ENCODE data around the gene CNOT6.
"Not testable (repeated sequence)": the region's sequence is repeated elsewhere in the genome, so short reads cannot be mapped to it uniquely, and the experiment has no call there.

CNOT6 gene

GRCh38 chr5:180471866-180472265 is 22.3 kb upstream of the CNOT6 start:
- no peak for DNase-seq

GRCh38 chr5:180472269-180472668 is 21.9 kb upstream of the CNOT6 start:
- DNase-seq = no peak

- DNase-seq = not testable (repeated sequence)
These were observed 20.8 kb upstream of the CNOT6 start for GRCh38 chr5:180473386-180473785.

GRCh38 chr5:180474569-180474968 is 19.6 kb upstream of the CNOT6 start:
- no peak for DNase-seq

GRCh38 chr5:180475969-180476524 is 18.1 kb upstream of the CNOT6 start:
- DNase-seq = not testable (repeated sequence)

GRCh38 chr5:180484813-180485212 is 9.4 kb upstream of the CNOT6 start:
- DNase-seq = no peak

- no peak for DNase-seq
These were observed 7.5 kb upstream of the CNOT6 start for GRCh38 chr5:180486636-180487149.

- DNase-seq = no peak
These were observed 6.6 kb upstream of the CNOT6 start for GRCh38 chr5:180487556-180487955.

GRCh38 chr5:180491496-180491895 is 2.7 kb upstream of the CNOT6 start:
- no peak for DNase-seq

- no peak for DNase-seq
These were observed 1.8 kb upstream of the CNOT6 start for GRCh38 chr5:180492226-180492903.

GRCh38 chr5:180494510-180495181 is 467 bp downstream of the CNOT6 start:
- DNase-seq = peak; percentile 22 to 30

- no peak for DNase-seq
These were observed 1.1 kb downstream of the CNOT6 start for GRCh38 chr5:180495292-180495691.

- no peak for DNase-seq
These were observed 2.0 kb downstream of the CNOT6 start for GRCh38 chr5:180495991-180496741.

GRCh38 chr5:180496806-180497205 is 2.6 kb downstream of the CNOT6 start:
- not testable (repeated sequence) for DNase-seq

- not testable (repeated sequence) for DNase-seq
These were observed 3.7 kb downstream of the CNOT6 start for GRCh38 chr5:180497865-180498264.

- DNase-seq = no peak
These were observed 4.2 kb downstream of the CNOT6 start for GRCh38 chr5:180498378-180498777.

- no peak for DNase-seq
These were observed 5.5 kb downstream of the CNOT6 start for GRCh38 chr5:180499684-180500083.

- not testable (repeated sequence) for DNase-seq
These were observed 6.1 kb downstream of the CNOT6 start for GRCh38 chr5:180500300-180500699.

- DNase-seq = no peak
These were observed 13.5 kb downstream of the CNOT6 start for GRCh38 chr5:180507661-180508060.

- DNase-seq = no peak
These were observed 21.1 kb downstream of the CNOT6 start for GRCh38 chr5:180515294-180515693.

- DNase-seq = not testable (repeated sequence)
These were observed 21.8 kb downstream of the CNOT6 start for GRCh38 chr5:180515974-180516373.

GRCh38 chr5:180516440-180516839 is 22.3 kb downstream of the CNOT6 start:
- DNase-seq = no peak

GRCh38 chr5:180519098-180519497 is 24.9 kb downstream of the CNOT6 start:
- DNase-seq = no peak
